ENCODE results near the gene ATAD3C.

DNA sequence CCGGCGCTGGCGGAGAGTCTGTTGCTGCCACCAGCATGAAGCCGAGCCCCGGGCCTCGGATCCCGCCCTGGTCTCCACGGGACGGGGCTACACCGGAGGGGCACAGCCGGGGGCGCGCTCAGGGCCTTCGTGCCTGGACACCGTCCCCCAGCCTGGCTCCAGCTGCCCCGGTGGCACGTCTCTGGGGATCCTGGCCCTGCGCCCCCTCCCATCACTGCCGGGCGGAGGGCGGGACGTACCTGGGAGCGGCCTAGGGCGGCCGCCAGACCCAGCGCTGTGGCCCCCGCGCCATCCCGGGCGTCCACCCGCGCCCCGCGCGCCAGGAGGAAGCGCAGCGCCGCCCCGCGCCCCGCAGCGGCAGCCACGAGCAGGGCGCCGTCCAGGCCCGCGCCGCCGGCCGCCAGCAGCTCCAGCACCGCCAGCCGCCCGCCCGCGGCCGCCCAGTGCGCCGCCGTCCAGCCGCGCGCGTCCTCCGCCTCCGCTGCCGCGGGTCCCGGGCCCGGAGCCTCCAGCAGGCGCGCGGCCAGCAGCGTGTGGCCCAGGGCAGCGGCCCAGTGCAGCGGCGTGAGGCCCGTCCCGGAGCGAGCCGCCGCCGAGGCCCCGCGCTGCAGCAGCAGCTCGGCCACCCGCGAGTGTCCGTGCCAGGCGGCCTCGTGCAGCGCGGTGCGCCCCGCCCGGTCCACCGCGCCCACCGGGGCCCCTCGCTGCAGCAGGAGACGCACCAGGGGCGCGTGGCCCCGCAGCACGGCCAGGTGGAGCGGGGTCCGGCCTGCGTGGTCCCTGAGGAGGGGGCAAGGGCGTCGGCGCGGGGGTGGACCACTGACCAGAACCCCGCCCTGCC lies 29.5 kb upstream of the ATAD3C start:
- TF ChIP-seq, protein P1, sequence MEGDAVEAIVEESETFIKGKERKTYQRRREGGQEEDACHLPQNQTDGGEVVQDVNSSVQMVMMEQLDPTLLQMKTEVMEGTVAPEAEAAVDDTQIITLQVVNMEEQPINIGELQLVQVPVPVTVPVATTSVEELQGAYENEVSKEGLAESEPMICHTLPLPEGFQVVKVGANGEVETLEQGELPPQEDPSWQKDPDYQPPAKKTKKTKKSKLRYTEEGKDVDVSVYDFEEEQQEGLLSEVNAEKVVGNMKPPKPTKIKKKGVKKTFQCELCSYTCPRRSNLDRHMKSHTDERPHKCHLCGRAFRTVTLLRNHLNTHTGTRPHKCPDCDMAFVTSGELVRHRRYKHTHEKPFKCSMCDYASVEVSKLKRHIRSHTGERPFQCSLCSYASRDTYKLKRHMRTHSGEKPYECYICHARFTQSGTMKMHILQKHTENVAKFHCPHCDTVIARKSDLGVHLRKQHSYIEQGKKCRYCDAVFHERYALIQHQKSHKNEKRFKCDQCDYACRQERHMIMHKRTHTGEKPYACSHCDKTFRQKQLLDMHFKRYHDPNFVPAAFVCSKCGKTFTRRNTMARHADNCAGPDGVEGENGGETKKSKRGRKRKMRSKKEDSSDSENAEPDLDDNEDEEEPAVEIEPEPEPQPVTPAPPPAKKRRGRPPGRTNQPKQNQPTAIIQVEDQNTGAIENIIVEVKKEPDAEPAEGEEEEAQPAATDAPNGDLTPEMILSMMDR (IDR thresholded peaks at IDR 0.05): peak in 1 of 7 experiments; percentile 13
- TF ChIP-seq POLR2AphosphoS5 (IDR thresholded peaks at IDR 0.05): no peak
- no peak for TF ChIP-seq POLR2A (IDR thresholded peaks at IDR 0.05)
- no peak for TF ChIP-seq EP300 (IDR thresholded peaks at IDR 0.05)
